ENCODE measurements around the gene ORC6. TPM values are rescaled to one million over a fixed set of nuclear protein-coding genes. Genes with fewer than 3 reads are reported as not detected.
A peak's percentile ranks its signal among the peaks of the same experiment; 100 is the strongest.

Gene ORC6
- total and polyA plus RNA-seq, 2 experiments from 2014 or later = 15.4 to 15.8 TPM

- Histone ChIP-seq H3K4me3 (peak overlapping the region; percentile 24), H2AFZ (no peak overlapping the region), H3K79me2 (peaks cover 71% of the 10 kb centered on the region), H3K9me3 (ENCODE audit: low read depth) (no peaks in the 10 kb centered on the region), H3K27ac (peak overlapping the region; percentile 93), H4K20me1 (ENCODE audit: insufficient read depth, poor library complexity, severe bottlenecking) (peaks cover 50% of the 10 kb centered on the region), H3K27me3 (no peaks in the 10 kb centered on the region), H3K4me1 (ENCODE audit: insufficient read depth) (peaks cover 27% of the 10 kb centered on the region), H3K4me2 (peak overlapping the region; percentile 78), H3K36me3 (replicated peaks; ENCODE audit: insufficient read depth, low read depth) (no peaks in the 10 kb centered on the region), H3K9me2 (replicated peaks; ENCODE audit: insufficient read depth) (no peaks in the 10 kb centered on the region)
- TF ChIP-seq EZH2phosphoT487 (IDR thresholded peaks at IDR 0.05; ENCODE audit: low read depth, severe bottlenecking, unreplicated experiment) (no peak), EZH2 (IDR thresholded peaks at IDR 0.05; ENCODE audit: borderline replicate concordance) (no peak), CTCF (IDR thresholded peaks at IDR 0.05; ENCODE audit: poor library complexity) (no peak)
- WGBS (ENCODE audit: low lambda C conversion rate, missing lambda C conversion rate) = 53% methylated on average over 9 of the region's 9 CpGs
- DNase-seq (ENCODE audit: low spot score) = peak; percentile 6
Measured at GRCh38 chr16:46687486-46687885, 2.0 kb upstream of the ORC6 start.

GRCh38 chr16:46688101-46688653 is 1.3 kb upstream of the ORC6 start:
- H4K20me1 ChIP-seq (ENCODE audit: insufficient read depth, poor library complexity, severe bottlenecking) = peaks cover 45% of the 10 kb centered on the region
- H3K79me2 ChIP-seq = peaks cover 69% of the 10 kb centered on the region
- peak overlapping the region; percentile 24 for H3K4me3 ChIP-seq
- H3K9me3 ChIP-seq (ENCODE audit: low read depth) = no peaks in the 10 kb centered on the region
- H3K4me1 ChIP-seq (ENCODE audit: insufficient read depth) = peaks cover 27% of the 10 kb centered on the region
- H3K9me2 ChIP-seq (replicated peaks; ENCODE audit: insufficient read depth) = no peaks in the 10 kb centered on the region
- H3K27ac ChIP-seq = peak overlapping the region; percentile 93
- H3K36me3 ChIP-seq (replicated peaks; ENCODE audit: insufficient read depth, low read depth) = no peaks in the 10 kb centered on the region
- no peak for DNase-seq (ENCODE audit: low spot score)
- TF ChIP-seq CTCF (IDR thresholded peaks at IDR 0.05; ENCODE audit: poor library complexity) (no peak), EZH2 (IDR thresholded peaks at IDR 0.05; ENCODE audit: borderline replicate concordance) (no peak), EZH2phosphoT487 (IDR thresholded peaks at IDR 0.05; ENCODE audit: low read depth, severe bottlenecking, unreplicated experiment) (no peak)
- H3K27me3 ChIP-seq = no peaks in the 10 kb centered on the region
- H2AFZ ChIP-seq = peak overlapping the region; percentile 50
- 4% methylated on average over 14 of the region's 14 CpGs for WGBS (ENCODE audit: low lambda C conversion rate, missing lambda C conversion rate)
- H3K4me2 ChIP-seq = peak overlapping the region; percentile 78

- Histone ChIP-seq H3K4me2 (peak within 1 kb of the TSS; percentile 90), H2AFZ (peak within 1 kb of the TSS; percentile 50), H3K9me3 (ENCODE audit: low read depth) (no peaks in the 10 kb centered on the region), H3K79me2 (peaks cover 63% of the 10 kb centered on the region), H3K4me3 (peak within 1 kb of the TSS; percentile 43), H4K20me1 (ENCODE audit: insufficient read depth, poor library complexity, severe bottlenecking) (peaks cover 39% of the 10 kb centered on the region), H3K27me3 (no peaks in the 10 kb centered on the region), H3K9me2 (replicated peaks; ENCODE audit: insufficient read depth) (no peaks in the 10 kb centered on the region), H3K27ac (peak within 1 kb of the TSS; percentile 93), H3K36me3 (replicated peaks; ENCODE audit: insufficient read depth, low read depth) (no peaks in the 10 kb centered on the region), H3K4me1 (ENCODE audit: insufficient read depth) (peaks cover 27% of the 10 kb centered on the region)
- peak; percentile 100 for DNase-seq (ENCODE audit: low spot score)
- WGBS (ENCODE audit: low lambda C conversion rate, missing lambda C conversion rate) = under 1% methylated on average over 50 of the region's 54 CpGs
- TF ChIP-seq EZH2phosphoT487 (IDR thresholded peaks at IDR 0.05; ENCODE audit: low read depth, severe bottlenecking, unreplicated experiment) (no peak), EZH2 (IDR thresholded peaks at IDR 0.05; ENCODE audit: borderline replicate concordance) (no peak), CTCF (IDR thresholded peaks at IDR 0.05; ENCODE audit: poor library complexity) (peak; percentile 43)
Measured at GRCh38 chr16:46688654-46689364, 650 bp upstream of the ORC6 start, which contains the start of gene VPS35. Gene VPS35, minus strand, starts transcription at chr16:46689178. Its CDS starts 45 bp downstream, at chr16:46689133.

Measured in hepatocyte (in vitro differentiated cells).